ENCODE measurements around the gene PDE7B.

DNA sequence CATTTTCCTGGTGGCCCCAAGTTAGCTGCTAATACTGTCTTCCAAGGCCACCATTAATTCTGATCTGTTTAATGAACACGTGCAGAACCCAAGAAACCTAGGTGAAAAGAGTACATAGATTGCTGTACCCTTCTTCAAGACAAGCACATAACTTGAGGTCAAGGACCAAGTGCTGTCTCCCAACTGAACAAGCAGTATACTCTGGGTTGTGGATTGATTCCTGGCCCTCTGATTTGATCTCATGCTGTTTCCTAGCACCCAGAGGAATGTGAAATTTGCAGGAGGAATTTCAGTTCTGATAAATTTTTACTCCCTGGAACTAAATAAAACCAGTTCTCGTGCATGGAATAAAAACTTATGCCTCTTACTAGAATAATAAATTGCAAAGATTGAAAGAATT lies 323.0 kb downstream of the PDE7B start:
- TF ChIP-seq CTCF (IDR thresholded peaks at IDR 0.05) (no peak), POLR2A (IDR thresholded peaks at IDR 0.05) (no peak)

Data from thyroid gland (tissue), 4 donors.